Gastrocnemius medialis (tissue), 4 donors: ENCODE data around the gene SURF4.

ENCODE experiments used
- POLR2A ChIP-seq, 2 donors: fragments of 450-650 bp; IDR thresholded peaks; one replicate each; pipeline ENCODE4 v1.6.1; 2017; ENCODE audit warnings: antibody characterized with exemption in 2 of 2, mild to moderate bottlenecking in 2 of 2, moderate library complexity in 2 of 2
- TF ChIP-seq, protein P1 (sequence below), 5 experiments: fragments of 450-650 bp in 3 of 5; fragments of 200-600 bp in 2 of 5; sonication (generic) in 2 of 5; IDR thresholded peaks in 4 of 5; conservative IDR thresholded peaks in 1 of 5; 1 replicate in 4 of 5; 2 replicates in 1 of 5; pipeline ENCODE4 v1.5.1; 2016 to 2019; ENCODE audit warnings: antibody characterized with exemption in 5 of 5, mild to moderate bottlenecking in 3 of 5, moderate library complexity in 3 of 5

DNA sequence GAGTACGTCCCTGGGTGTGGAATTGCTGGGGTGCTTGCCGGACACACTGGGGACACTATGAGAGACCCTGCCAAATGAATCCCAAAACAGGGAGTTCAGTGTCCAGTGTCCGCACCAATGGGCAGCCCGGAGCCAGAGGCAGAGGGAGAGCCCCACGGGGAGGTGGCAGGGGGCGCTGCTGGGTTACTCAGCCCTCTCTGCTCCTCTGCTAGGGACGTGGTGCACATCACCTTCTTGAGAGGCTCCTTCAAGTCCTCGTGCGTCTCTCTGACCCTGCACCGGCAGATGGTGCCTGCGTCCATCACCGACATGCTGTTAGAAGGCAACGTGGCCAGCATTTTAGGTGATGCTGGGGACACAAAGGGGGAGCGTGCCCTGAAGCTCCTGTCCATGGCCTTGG lies 21.1 kb upstream of the SURF4 start:
- TF ChIP-seq, protein P1, sequence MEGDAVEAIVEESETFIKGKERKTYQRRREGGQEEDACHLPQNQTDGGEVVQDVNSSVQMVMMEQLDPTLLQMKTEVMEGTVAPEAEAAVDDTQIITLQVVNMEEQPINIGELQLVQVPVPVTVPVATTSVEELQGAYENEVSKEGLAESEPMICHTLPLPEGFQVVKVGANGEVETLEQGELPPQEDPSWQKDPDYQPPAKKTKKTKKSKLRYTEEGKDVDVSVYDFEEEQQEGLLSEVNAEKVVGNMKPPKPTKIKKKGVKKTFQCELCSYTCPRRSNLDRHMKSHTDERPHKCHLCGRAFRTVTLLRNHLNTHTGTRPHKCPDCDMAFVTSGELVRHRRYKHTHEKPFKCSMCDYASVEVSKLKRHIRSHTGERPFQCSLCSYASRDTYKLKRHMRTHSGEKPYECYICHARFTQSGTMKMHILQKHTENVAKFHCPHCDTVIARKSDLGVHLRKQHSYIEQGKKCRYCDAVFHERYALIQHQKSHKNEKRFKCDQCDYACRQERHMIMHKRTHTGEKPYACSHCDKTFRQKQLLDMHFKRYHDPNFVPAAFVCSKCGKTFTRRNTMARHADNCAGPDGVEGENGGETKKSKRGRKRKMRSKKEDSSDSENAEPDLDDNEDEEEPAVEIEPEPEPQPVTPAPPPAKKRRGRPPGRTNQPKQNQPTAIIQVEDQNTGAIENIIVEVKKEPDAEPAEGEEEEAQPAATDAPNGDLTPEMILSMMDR (IDR thresholded peaks at IDR 0.05 in 4 of 5, conservative IDR thresholded peaks at IDR 0.05 in 1 of 5): peak in 1 of 5 experiments; percentile 13
- no peak for TF ChIP-seq POLR2A (IDR thresholded peaks at IDR 0.05)
